DMS153 treated with DMSO at 0.1 percent for 48 hours (cell line): Measurements from ENCODE around the gene SMIM38.

Experiments
- DNase-seq: peaks from one replicate; lab custom pipeline; 2025; ENCODE audit not compliant: unreplicated experiment; lab: John Stamatoyannopoulos, UW

SMIM38 gene

GRCh38 chr11:69157822-69158231 is 2.1 kb downstream of the SMIM38 start:
- no peak for DNase-seq

DNA sequence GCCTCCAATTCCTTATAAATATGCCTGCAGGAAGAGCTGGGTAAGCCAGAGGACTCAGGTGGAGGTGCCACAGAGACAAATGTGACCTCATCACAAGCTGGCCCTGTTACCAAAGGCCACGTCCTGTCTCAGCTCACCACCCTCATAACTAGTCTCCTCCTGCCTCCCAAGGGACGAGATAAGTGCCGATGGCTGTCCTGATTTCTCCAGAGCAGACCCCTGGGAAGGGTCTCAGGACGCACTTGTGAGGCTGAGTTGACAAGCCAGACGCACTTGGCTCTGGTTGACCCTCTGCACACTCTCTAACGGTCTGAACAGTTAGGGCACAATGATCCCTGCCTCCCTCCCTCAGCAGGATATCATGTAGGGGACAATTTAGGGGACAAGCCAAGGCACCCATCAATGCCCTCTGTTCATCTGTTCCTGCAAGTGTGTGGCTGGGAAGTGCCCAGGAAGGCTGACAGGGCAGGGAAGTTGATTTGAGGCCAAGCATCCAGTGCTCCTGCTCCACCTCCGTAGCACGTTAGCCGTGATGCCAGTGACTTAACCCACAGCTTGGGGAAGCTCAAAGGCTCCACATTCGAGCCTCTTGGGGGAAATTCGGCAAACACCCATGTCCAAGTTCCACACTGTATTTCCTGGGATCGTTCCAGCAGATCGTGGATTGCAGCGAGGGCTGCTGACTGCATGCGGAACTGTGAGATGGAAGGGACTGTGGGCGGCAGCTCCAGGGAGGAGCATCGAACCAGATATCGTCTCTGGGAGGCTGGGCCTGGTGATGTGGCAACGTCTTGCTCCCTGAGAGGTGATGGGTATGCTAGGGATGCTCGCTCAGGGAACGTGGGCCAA is 2.8 kb downstream of the SMIM38 start:
- DNase-seq = no peak

DNA sequence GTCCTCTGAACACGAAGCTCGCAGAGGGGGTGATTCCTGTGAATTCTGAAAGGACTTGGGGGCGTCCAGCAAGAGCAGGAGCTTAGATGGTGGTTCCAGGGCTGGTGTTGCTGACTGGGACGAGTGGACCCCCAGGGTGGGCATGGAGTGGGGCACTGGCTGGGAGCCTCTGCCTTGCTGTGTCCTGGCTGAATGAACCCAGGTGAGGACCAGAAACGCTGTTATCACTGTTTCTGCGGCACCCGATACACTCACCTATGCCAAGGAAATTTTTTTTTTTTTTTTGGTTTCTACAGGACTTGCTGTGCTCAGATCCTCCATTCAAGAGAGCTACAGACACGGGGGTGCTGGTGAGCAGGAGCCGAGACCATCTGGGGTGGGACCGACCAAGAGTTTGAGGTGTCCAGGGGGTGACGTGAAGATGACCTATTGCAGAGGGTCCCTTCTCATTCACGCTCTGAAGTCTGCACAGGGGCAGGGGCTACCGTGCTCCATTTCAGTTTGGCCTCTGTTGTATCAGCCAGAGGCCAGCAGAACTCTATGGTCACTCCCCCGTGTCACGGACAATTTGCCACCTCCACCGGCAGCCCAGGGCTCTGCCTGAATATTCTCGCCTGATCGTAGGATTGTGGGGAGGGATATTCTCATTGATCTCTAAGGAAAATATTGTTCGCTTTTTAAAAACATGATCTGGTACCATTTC is 3.6 kb downstream of the SMIM38 start:
- no peak for DNase-seq

- DNase-seq = no peak
These were observed 4.8 kb downstream of the SMIM38 start for GRCh38 chr11:69160296-69161116.

DNA sequence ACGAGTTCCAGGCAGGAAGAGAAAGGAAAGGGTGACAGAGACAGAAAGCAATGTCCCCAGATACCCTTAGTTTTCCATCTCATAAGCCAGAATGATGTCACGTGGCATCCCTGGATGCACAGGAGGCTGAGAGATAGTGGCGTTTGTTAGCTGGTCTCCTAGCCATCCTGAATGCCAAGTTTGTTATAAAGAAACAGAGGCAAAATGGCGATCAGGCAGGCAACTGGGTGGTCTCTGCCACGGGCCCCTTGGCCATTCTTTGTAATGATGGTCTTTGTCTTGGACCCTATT is 5.3 kb downstream of the SMIM38 start:
- no peak for DNase-seq

DNA sequence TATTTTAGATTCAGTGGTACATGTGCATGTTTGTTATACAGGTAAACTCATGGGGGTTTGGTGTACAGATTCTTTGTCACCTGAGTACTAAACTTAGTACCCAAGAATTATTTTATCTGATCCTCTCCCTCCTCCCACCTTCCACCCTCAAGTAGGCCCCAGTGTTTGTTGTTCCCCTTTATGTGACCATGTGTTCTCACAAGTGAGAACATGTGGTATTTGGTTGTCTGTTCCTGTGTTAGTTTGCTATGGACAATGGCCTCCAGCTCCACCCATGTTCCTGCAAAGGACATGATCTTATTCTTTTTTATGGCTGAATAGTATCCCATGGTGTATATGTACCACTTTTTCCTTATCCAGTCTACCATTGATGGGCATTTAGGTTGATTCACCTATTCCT is 6.8 kb downstream of the SMIM38 start:
- no peak for DNase-seq

DNA sequence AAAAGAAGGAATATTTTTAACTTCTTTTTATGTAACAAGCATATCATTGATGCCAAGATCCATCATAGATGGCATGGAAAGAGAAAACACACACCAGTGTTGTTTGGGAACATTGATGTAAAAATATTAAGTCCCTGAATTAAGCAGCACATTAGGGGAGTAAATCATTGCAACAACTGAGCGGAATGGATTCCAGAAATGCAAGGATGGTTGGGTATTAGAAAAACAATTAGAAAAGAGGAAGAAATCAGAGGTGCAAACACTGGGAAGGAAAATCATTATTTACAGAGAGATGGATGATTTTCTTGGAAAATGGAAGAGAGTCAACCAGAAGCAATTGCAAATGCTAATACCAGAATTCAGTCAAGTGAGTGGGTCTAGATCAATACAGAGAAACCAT is 8.1 kb downstream of the SMIM38 start:
- DNase-seq = no peak

DNA sequence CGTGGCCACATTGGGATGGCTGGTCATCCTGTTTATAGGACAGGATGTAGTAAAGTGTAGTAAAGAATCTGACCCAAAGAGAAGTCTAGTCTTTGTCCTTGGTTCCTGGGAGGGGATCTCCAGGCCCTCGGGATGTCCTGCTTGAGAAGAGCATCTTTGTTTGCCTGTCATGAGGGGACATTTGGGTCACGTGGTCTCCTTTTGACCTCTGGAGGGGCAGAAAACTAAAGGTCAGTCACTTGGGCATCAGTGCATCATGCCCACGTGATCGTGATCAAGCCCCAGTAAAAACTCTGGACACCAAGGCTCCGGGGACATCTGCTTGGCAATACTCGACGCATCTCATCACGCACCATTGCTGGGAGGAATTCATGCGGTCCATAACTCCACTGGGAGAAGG is 9.1 kb downstream of the SMIM38 start:
- no peak for DNase-seq

GRCh38 chr11:69165775-69166174 is 10.0 kb downstream of the SMIM38 start:
- DNase-seq = no peak

GRCh38 chr11:69166218-69167115 is 10.7 kb downstream of the SMIM38 start:
- no peak for DNase-seq

GRCh38 chr11:69167130-69167915 is 11.6 kb downstream of the SMIM38 start:
- DNase-seq = no peak

DNA sequence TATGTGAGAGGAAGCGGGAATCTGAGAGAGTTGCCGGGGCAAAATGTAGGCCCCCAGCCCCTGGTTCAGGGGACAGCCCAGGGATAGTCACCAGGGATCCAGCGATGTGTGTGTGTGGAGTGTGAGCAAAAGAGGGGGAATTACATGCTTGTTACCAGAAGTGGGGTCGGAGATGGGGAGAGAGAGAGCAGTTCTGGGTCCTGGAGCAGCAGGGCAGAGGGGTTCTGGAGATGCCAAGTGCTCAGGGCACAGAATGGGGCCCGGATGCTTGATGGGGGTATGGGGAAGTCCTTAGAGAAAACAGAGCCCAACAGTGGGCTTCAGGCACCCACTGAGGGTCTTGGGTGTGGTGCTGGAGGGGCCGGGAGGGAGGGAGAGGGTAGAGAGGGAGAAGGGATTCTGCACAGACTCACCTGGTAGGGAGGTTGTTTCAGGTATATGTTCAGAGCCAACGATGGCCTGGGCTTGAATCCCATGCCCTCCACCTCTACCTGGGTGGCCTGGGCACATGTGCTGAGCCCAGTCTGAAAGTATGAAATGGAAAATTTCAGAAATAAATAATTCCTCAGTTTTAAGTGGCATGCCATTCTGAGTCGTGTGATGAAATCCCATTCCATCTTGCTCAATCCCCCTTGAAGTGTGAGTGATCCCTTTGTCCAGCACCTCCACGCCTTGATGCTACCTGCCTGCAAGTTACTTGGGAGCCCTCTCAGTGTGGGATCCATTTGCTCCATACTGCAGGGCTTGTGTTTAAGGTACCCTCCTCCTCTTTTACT is 12.4 kb downstream of the SMIM38 start:
- no peak for DNase-seq

- no peak for DNase-seq
These were observed 13.7 kb downstream of the SMIM38 start for GRCh38 chr11:69169479-69169878.

GRCh38 chr11:69170704-69171103 is 15.0 kb downstream of the SMIM38 start:
- DNase-seq = no peak

GRCh38 chr11:69171476-69172240 is 15.9 kb downstream of the SMIM38 start:
- no peak for DNase-seq

DNA sequence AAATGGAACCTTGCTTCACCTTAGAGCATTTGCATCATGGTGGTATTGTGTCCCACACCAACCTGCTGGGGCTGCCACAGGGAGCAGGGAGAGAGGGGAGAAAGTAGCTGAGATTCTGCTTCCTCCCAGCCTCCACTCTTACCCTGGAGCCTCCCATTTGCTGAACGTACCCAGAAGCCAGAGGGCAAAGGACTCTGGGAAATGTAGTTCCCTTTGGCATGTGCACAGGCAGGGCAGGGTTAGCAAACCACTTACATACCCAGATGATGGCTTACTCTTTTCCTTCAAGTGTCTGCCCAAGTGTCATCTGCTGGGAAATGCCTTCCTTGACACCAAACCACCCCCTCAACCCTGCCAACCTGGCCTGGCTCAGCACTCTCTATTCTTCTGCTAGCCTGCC is 16.9 kb downstream of the SMIM38 start:
- no peak for DNase-seq

- no peak for DNase-seq
These were observed 17.6 kb downstream of the SMIM38 start for GRCh38 chr11:69173331-69173730.

GRCh38 chr11:69173925-69174581 is 18.3 kb downstream of the SMIM38 start:
- no peak for DNase-seq
